HG03280 (cell line): ENCODE data around the gene CHST7.
A peak's percentile ranks its signal among the peaks of the same experiment; 100 is the strongest.

Source experiments
- ATAC-seq: cut with Tn5 transposase; IDR thresholded peaks from one replicate; pipeline ENCODE4 v1.9.1; 2021; ENCODE audit warnings: mild to moderate bottlenecking, moderate library complexity; ENCODE audit not compliant: unreplicated experiment

CHST7 gene

GRCh38 chrX:46572340-46572936 lies 1.1 kb upstream of the CHST7 start:
- ATAC-seq, result peak; percentile 35

GRCh38 chrX:46573892-46574773 lies 568 bp downstream of the CHST7 start:
- ATAC-seq, result peak; percentile 34

DNA sequence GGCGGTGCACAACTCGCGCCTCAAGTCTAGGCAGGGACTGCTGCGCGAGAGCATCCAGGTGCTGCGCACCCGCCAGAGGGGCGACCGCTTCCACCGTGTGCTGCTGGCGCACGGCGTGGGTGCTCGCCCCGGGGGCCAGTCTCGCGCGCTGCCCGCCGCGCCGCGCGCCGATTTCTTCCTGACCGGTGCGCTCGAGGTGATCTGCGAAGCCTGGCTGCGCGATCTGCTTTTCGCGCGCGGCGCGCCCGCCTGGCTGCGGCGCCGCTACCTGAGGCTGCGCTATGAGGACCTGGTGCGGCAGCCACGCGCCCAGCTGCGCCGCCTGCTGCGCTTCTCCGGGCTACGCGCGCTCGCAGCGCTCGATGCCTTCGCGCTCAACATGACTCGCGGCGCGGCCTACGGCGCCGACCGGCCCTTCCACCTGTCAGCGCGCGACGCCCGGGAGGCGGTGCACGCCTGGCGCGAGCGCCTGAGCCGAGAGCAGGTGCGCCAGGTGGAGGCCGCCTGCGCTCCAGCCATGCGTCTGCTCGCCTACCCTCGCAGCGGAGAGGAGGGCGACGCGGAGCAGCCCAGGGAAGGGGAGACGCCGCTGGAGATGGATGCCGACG lies 1.3 kb downstream of the CHST7 start:
- ATAC-seq, result no peak

DNA sequence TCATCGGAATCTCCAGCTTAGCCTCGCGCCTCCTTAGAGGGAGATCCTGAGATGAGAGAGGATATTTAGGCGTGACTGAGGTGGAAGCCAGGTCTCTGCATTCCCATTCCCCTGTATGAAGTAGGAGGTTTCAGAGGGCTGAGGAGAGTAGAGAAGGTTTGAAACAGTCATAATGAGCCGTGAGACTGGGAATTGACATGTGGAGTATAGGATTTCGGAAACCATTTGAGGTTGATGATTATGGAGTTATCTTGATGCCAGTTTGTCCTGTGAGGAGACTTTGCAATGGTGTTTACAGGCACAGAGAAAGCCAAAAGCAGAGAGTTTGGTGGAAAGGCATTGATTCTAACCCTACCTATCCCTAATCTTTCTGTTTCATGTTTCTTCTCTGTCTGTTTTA lies 2.0 kb downstream of the CHST7 start:
- ATAC-seq, result no peak

DNA sequence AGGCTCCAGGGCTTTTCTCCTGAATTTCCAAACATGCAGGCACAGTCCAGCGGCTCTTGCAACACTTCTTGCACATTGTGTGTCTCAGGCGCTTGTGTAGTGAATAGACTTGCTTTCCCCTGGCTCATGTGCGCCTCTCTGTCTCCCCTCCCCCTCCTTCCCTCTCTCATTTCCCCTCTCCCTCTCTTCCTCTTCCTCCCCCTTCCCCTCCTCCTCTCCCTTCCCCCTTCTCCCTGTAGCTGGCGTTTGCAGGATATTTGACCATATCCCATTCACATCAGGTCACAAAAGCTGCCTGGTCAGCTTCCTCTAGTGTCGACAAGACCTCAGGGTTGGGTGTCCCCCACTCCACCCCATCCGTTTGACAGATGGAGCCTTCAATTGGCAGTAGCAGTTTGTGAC lies 2.4 kb downstream of the CHST7 start:
- no peak for ATAC-seq

DNA sequence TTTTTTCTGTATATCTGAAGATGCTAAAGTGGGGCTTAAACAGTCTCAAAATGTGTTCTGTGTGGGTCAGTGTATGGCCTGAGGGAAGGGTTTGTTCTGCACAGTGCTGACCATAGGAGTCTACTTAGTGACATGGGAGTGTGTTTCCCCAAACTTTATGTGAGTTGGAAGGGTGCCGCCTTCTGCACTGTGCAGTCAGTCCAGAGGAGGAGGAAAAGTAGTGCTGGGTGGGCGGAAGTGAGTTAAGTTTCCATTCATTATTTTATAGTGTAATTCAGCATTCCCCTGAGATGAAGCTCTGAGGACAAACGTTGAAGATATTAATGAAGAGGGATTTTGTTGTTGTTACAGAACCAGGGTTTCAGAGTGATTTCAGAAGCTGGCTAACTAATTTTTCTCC lies 2.9 kb downstream of the CHST7 start:
- no peak for ATAC-seq

GRCh38 chrX:46577221-46578005 lies 3.8 kb downstream of the CHST7 start:
- no peak for ATAC-seq

DNA sequence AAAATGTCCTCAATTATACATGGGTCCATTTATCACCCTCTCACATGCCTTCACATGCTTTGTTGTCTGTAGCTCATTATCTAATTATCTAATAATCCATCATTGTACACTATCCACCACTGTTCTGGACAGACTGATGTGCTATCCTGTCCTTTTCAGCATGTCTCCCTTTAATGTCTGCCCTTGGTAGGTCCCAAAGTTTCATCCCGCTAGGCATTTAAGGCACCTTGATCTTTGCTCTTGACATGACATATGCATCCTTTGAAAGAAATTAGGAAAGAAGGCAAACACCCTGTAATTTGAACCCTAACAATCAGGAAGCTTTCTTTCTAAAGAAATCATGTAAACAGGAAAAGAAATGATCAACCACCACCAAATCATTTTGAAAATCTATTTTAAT lies 5.7 kb downstream of the CHST7 start:
- no peak for ATAC-seq

DNA sequence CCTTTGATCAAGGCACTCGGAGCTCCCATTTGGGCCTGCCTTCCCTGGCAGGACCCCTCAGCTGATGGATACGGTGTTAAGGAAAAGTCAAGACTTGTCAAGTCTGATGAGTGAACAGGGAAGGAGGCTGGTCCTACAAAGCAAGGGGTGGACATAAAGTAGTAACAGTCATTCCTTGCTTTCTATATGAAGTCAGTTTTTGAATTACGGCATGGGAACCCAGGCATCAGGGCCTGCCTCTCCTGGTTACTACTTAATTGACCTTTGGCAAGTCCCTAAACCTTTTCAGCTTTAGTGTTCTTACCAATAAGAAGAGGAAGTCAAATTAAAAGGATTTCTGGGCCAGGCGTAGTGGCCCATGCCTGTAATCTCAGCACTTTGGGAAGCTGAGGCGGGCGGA lies 7.0 kb downstream of the CHST7 start:
- no peak for ATAC-seq

GRCh38 chrX:46582325-46582724 lies 8.8 kb downstream of the CHST7 start:
- no peak for ATAC-seq

GRCh38 chrX:46582966-46583365 lies 9.4 kb downstream of the CHST7 start:
- ATAC-seq, result no peak

DNA sequence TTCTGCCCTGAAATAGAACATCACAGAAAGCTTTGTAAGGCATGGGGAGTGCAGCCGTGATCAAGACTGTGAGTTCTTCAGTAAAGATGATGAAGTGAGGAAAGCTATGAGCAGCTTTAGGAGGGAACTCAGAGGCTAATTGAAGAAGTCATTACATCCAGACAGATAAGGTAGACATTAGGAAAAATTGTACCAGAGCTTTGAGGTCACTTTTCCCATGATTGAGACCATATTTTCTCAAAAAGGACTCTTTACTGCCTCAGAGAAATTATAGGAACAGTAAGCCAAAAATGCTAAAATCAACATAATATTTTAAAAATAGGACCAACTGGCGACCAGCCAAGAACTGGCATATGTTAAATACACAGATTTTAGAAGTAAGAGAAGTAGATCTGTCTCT lies 11.2 kb downstream of the CHST7 start:
- no peak for ATAC-seq

- ATAC-seq, result peak; percentile 70
Observed at GRCh38 chrX:46587158-46587557, 13.6 kb downstream of the CHST7 start.

DNA sequence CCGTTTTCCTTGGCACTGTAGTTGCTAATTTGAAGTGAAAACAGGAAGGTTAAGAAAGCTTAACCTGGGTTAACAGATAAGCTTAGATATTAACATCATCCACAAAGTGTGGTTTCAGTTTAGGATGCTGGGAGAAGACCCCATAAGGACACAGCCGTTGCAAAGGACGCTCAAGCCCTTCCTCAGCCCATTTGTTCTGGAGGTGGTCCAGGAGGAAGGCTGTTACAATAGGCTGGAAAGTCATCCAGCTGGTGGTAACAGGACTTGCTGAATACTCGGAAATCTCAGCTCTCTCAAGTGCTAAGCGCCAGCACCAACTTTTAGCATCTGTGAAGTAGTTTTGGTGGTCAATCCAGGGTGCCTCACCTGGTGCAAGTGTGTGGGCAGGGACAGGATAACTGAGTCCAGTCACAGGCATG lies 14.2 kb downstream of the CHST7 start:
- no peak for ATAC-seq

GRCh38 chrX:46588263-46588662 lies 14.7 kb downstream of the CHST7 start:
- ATAC-seq, result no peak

DNA sequence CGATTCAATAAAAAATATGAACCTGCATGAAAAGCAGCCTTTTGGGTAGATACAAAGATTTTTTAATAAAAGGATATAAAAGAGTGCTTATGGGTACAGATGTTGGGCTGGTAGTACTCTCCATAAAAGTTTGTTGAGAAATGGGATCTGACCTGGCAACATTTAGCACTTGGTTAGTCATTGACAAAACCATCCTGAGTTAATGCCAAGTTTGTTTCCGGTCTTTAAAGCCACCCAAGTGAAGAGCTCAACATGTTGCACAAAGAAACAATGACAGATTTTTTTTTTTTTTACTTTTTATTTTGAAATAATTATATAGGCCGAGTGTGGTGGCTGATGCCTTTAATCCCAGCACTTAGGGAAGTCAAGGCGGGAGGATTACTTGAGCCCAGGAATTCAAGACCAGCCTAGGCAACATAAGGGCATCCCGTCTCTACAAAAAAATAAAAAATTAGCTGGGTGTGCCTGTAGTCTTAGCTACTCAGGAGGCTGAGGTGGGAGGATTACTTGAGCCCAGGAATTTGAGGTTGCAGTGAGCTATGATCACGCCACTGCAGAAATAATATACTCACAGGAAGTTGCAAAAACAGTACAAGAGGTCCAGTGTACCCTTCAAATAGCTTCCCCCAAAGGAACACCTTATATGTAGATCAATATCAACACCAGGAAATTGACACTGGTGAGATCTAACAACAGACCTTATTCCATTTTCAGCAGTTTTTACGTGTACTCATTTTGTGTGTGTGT lies 16.6 kb downstream of the CHST7 start:
- no peak for ATAC-seq

- ATAC-seq, result no peak
Observed at GRCh38 chrX:46595084-46595483, 21.5 kb downstream of the CHST7 start.

GRCh38 chrX:46597208-46597607 lies 23.6 kb downstream of the CHST7 start:
- no peak for ATAC-seq

DNA sequence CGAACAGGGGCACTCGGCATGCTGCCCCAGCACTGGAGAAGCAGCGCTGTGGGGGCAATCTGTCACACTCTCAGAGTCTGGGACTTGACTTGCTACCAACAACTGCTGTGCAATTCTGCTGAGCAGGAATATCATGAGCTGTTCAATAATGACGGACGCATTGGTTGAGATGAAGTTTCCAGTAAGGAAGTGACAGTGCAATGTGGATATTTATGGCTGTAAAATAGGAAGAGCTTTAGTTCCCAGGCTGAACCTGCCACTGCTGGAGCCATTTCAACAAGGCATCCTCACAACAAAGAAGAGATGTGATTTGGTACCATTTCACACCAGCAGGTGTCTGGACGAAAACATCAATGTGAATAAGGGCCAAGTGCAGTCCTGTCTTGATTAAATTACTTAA lies 24.2 kb downstream of the CHST7 start:
- no peak for ATAC-seq

DNA sequence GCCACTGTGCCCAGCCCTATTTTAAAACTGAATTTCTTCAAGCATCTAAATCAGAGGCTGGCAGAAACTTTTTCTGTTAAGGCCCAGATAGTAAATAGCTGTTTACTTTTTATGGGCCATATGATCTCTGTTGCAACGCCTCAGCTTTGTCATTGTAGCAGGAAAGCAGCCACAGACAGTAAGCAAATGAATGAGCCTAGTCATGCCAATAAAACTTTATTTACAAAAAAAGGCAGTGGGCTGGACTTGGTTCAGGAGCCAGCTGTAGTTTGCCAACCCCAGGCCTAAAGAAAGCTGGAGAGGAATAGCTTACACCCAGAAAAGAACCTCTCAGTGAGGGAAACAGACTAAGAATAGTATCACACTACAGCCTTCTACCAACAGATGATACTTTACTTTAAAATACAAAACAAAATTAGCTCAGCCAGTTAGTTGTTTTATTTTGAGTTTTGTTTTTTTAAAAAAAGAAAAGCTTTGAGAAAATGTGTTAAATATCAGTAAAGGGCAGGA lies 25.5 kb downstream of the CHST7 start:
- ATAC-seq, result no peak
